Activated CD4-positive, alpha-beta T cell treated with anti-CD3 and anti-CD28 coated beads, Interleukin-2, amount 50 U/mL, for 48 hours (primary cell): ENCODE measurements around the gene NRSN2.

ENCODE experiments used
- DNase-seq, 2 experiments: peaks; one replicate each; pipeline ENCODE4 v3.0.0-alpha.2; 2020

NRSN2 gene

GRCh38 chr20:400454-401275 is 53.8 kb downstream of the NRSN2 start:
- no peak for DNase-seq

GRCh38 chr20:401682-402495 is 55.0 kb downstream of the NRSN2 start:
- no peak for DNase-seq

- no peak for DNase-seq
Observed at GRCh38 chr20:402496-402885, 55.6 kb downstream of the NRSN2 start.

- no peak for DNase-seq
Observed at GRCh38 chr20:402898-403581, 56.1 kb downstream of the NRSN2 start.

- DNase-seq, result no peak
Observed at GRCh38 chr20:403582-403957, 56.7 kb downstream of the NRSN2 start.

GRCh38 chr20:404088-404487 is 57.2 kb downstream of the NRSN2 start:
- no peak for DNase-seq
